H9 (cell line): Measurements from ENCODE around the gene ZNF526. TPM values are rescaled to one million over a fixed set of nuclear protein-coding genes. Genes with fewer than 3 reads are reported as not detected.

ENCODE experiments used
- DNase-seq: peaks from one replicate; pipeline ENCODE4 v3.0.0-alpha.2; 2017
- H2AFZ ChIP-seq: one replicate; pipeline ENCODE4 v1.6.1; 2013; ENCODE audit warnings: mild to moderate bottlenecking, low read length, control low read depth, moderate library complexity
- H2AK5ac ChIP-seq: 2 replicates; pipeline ENCODE4 v1.6.1; 2013; ENCODE audit warnings: low read length, control low read depth, mixed read lengths; ENCODE audit not compliant: insufficient read length
- H2BK120ac ChIP-seq: one replicate; pipeline ENCODE4 v1.6.1; 2013; ENCODE audit warnings: low read depth, mild to moderate bottlenecking, low read length, control low read depth, inconsistent platforms; ENCODE audit not compliant: poor library complexity, severe bottlenecking
- H2BK12ac ChIP-seq: 2 replicates; pipeline ENCODE4 v1.6.1; 2013; ENCODE audit warnings: low read length, control low read depth, mixed read lengths, low read depth; ENCODE audit not compliant: insufficient read length
- H2BK15ac ChIP-seq: 2 replicates; pipeline ENCODE4 v1.6.1; 2013; ENCODE audit warnings: low read depth, low read length, control low read depth
- H2BK20ac ChIP-seq: one replicate; pipeline ENCODE4 v1.6.1; 2013; ENCODE audit warnings: low read depth, mild to moderate bottlenecking, low read length, control low read depth, inconsistent platforms; ENCODE audit not compliant: poor library complexity, severe bottlenecking
- H2BK5ac ChIP-seq: 2 replicates; pipeline ENCODE4 v1.6.1; 2013; ENCODE audit warnings: low read length, control low read depth, mixed read lengths; ENCODE audit not compliant: insufficient read length
- H3K14ac ChIP-seq: 2 replicates; pipeline ENCODE4 v1.6.1; 2013; ENCODE audit warnings: low read length, control low read depth; ENCODE audit not compliant: insufficient read depth
- H3K18ac ChIP-seq: 2 replicates; pipeline ENCODE4 v1.6.1; 2013; ENCODE audit warnings: low read depth, mild to moderate bottlenecking, mixed read lengths, low read length, control low read depth; ENCODE audit not compliant: insufficient read length
- H3K23ac ChIP-seq: 2 replicates; pipeline ENCODE4 v1.6.1; 2013; ENCODE audit warnings: low read length, control low read depth, mixed read lengths, low read depth; ENCODE audit not compliant: insufficient read length
- H3K23me2 ChIP-seq: 2 replicates; pipeline ENCODE4 v1.6.1; 2013; ENCODE audit warnings: low read depth, mild to moderate bottlenecking, mixed read lengths, low read length, control low read depth; ENCODE audit not compliant: insufficient read length, poor library complexity, severe bottlenecking
- H3K27ac ChIP-seq: 2 replicates; pipeline ENCODE4 v1.5.1; 2013; ENCODE audit warnings: low read length, control low read depth, mixed read lengths, low read depth; ENCODE audit not compliant: insufficient read length
- H3K27me3 ChIP-seq: 2 replicates; pipeline ENCODE4 v1.6.1; 2013; ENCODE audit warnings: low read length, control low read depth, inconsistent platforms; ENCODE audit not compliant: insufficient read depth
- H3K4ac ChIP-seq: 2 replicates; pipeline ENCODE4 v1.6.1; 2013; ENCODE audit warnings: low read depth, mild to moderate bottlenecking, control low read depth, inconsistent platforms, low read length, moderate library complexity
- H3K4me1 ChIP-seq: 2 replicates; pipeline ENCODE4 v1.6.1; 2013; ENCODE audit warnings: low read length, control low read depth, inconsistent platforms; ENCODE audit not compliant: insufficient read depth
- H3K4me2 ChIP-seq: 2 replicates; pipeline ENCODE4 v1.6.1; 2013; ENCODE audit warnings: low read length, control low read depth, mixed read lengths; ENCODE audit not compliant: insufficient read length, insufficient read depth
- H3K56ac ChIP-seq: 2 replicates; pipeline ENCODE4 v1.6.1; 2013; ENCODE audit warnings: low read depth, mild to moderate bottlenecking, mixed read lengths, low read length, control low read depth; ENCODE audit not compliant: insufficient read length
- H3K79me1 ChIP-seq: 2 replicates; pipeline ENCODE4 v1.6.1; 2013; ENCODE audit warnings: low read depth, mild to moderate bottlenecking, moderate library complexity, low read length, control low read depth, inconsistent platforms; ENCODE audit not compliant: insufficient read depth, poor library complexity, severe bottlenecking
- H3K79me2 ChIP-seq: 2 replicates; pipeline ENCODE4 v1.6.1; 2013; ENCODE audit warnings: low read length, control low read depth, inconsistent platforms; ENCODE audit not compliant: insufficient read depth
- H3K9ac ChIP-seq: 2 replicates; pipeline ENCODE4 v1.6.1; 2013; ENCODE audit warnings: low read length, control low read depth, mixed read lengths; ENCODE audit not compliant: insufficient read length; ENCODE audit errors: extremely low read depth
- H3K9me3 ChIP-seq: one replicate; pipeline ENCODE4 v1.6.1; 2013; ENCODE audit warnings: low read depth, low read length, inconsistent platforms; ENCODE audit not compliant: control insufficient read depth
- H3T11ph ChIP-seq: one replicate; pipeline ENCODE4 v1.6.1; 2013; ENCODE audit warnings: mild to moderate bottlenecking, low read length, control low read depth, inconsistent platforms
- H4K20me1 ChIP-seq: one replicate; pipeline ENCODE4 v1.6.1; 2013; ENCODE audit not compliant: control insufficient read depth, insufficient read length, insufficient read depth
- H4K5ac ChIP-seq: 2 replicates; pipeline ENCODE4 v1.6.1; 2013; ENCODE audit warnings: low read depth, mild to moderate bottlenecking, mixed read lengths, low read length, control low read depth; ENCODE audit not compliant: insufficient read length
- H4K8ac ChIP-seq: replicated peaks from 2 replicates; pipeline ENCODE4 v1.6.1; 2013; ENCODE audit warnings: low read length, control low read depth, mixed read lengths, low read depth; ENCODE audit not compliant: insufficient read length
- H4K91ac ChIP-seq: 2 replicates; pipeline ENCODE4 v1.6.1; 2013; ENCODE audit warnings: low read depth, mild to moderate bottlenecking, moderate library complexity, mixed read lengths, low read length, control low read depth; ENCODE audit not compliant: insufficient read length
- H3K27ac Mint-ChIP-seq, 3 experiments: 2 replicates in 2 of 3; 3 replicates in 1 of 3; pipeline ENCODE4 v1.8.0; 2020 to 2021; ENCODE audit warnings: mixed read lengths in 3 of 3, mild to moderate bottlenecking in 1 of 3, moderate library complexity in 1 of 3
- H3K27me3 Mint-ChIP-seq: 2 replicates; pipeline ENCODE4 v1.8.0; 2021; ENCODE audit warnings: low read depth, mild to moderate bottlenecking, moderate library complexity, mixed read lengths
- H3K36me3 Mint-ChIP-seq, 3 experiments: 2 replicates in 2 of 3; 3 replicates in 1 of 3; pipeline ENCODE4 v1.8.0; 2020 to 2021; ENCODE audit warnings: low read depth in 3 of 3, mixed read lengths in 3 of 3; ENCODE audit not compliant: insufficient read depth in 1 of 3
- H3K4me1 Mint-ChIP-seq, 2 experiments: 2 replicates each; pipeline ENCODE4 v1.8.0; 2020; ENCODE audit warnings: mixed read lengths in 2 of 2
- H3K4me3 Mint-ChIP-seq, 2 experiments: 2 replicates in 1 of 2; 3 replicates in 1 of 2; pipeline ENCODE4 v1.8.0; 2020 to 2021; ENCODE audit warnings: mild to moderate bottlenecking in 2 of 2, mixed read lengths in 2 of 2, moderate library complexity in 1 of 2
- H3K9me3 Mint-ChIP-seq, 2 experiments: 2 replicates in 1 of 2; 3 replicates in 1 of 2; pipeline ENCODE4 v1.8.0; 2020; ENCODE audit warnings: mild to moderate bottlenecking in 2 of 2, mixed read lengths in 2 of 2, moderate library complexity in 1 of 2
- CTCF ChIP-seq: fragments of 200-600 bp; sonication (generic); conservative IDR thresholded peaks from 3 replicates; pipeline ENCODE4 v1.8.0; 2021; ENCODE audit warnings: antibody characterized with exemption, mild to moderate bottlenecking
- WGBS: extraction: QIAGEN DNeasy Blood & Tissue Kit; methylation state at CpG from one replicate; pipeline ENCODE4 v1.1.7; 2013; ENCODE audit warnings: missing lambda C conversion rate, low lambda C conversion rate, mixed read lengths; ENCODE audit not compliant: insufficient read length; ENCODE audit errors: extremely low coverage; 5-methylcytosine and 5-hydroxymethylcytosine counted together
- total RNA-seq: library from RNA; stranded (reverse); gene quantifications from 2 replicates; pipeline ENCODE4 v1.2.1, GENCODE V29; 2021

The ZNF526 gene
- total RNA-seq, 1 experiment from 2014 or later = 20.5 TPM

- Histone ChIP-seq H3K9ac (peak overlapping the region; percentile 27), H3K4ac (no peak overlapping the region), H4K20me1 (no peaks in the 10 kb centered on the region), H3K4me2 (peak overlapping the region; percentile 79), H2BK12ac (no peak overlapping the region), H4K5ac (no peak overlapping the region), H3K27me3 (no peaks in the 10 kb centered on the region), H3K23me2 (peaks cover 13% of the 10 kb centered on the region), H3K79me1 (peaks cover 13% of the 10 kb centered on the region), H3K27ac (no peak overlapping the region), H2BK5ac (no peak overlapping the region), H2BK120ac (no peak overlapping the region), H2AFZ (no peak overlapping the region), H3K14ac (peak overlapping the region; percentile 77), H3T11ph (no peak overlapping the region), H4K91ac (no peak overlapping the region), H3K9me3 (no peaks in the 10 kb centered on the region), H2BK20ac (no peak overlapping the region), H3K18ac (peak overlapping the region; percentile 55), H3K4me1 (no peaks in the 10 kb centered on the region), H4K8ac (no peak overlapping the region), H3K56ac (no peak overlapping the region), H2BK15ac (no peak overlapping the region), H3K23ac (no peak overlapping the region), H2AK5ac (no peak overlapping the region), H3K79me2 (peaks cover 13% of the 10 kb centered on the region; the same call in 1 of the 2 replicates)
- H3K4me1 Mint-ChIP-seq = peaks cover 31 to 44% of the 10 kb centered on the region in 2 experiments
- TF ChIP-seq CTCF = no peak
- DNase-seq = peak; percentile 63
- peak overlapping the region; percentile 93 to 98 (median 94) for H3K27ac Mint-ChIP-seq
- no peaks in the 10 kb centered on the region; the same call in none of the 2 replicates for H3K27me3 Mint-ChIP-seq
- peaks cover 21 to 35% (median 32%) of the 10 kb centered on the region in 3 experiments; a peak in 6 of 7 replicates for H3K36me3 Mint-ChIP-seq
- H3K4me3 Mint-ChIP-seq = peak overlapping the region; percentile 92 to 99
- WGBS = no CpG with 5 or more reads among the region's 79 CpGs
- H3K9me3 Mint-ChIP-seq = no peaks in the 10 kb centered on the region; a peak in 1 of 5 replicates
These were observed 3.2 kb upstream of the ZNF526 start for GRCh38 chr19:42216653-42217519.
